Measurements from ENCODE around the gene RNF149. TPM values are rescaled to one million over a fixed set of nuclear protein-coding genes. Genes with fewer than 3 reads are reported as not detected.

Gene RNF149
- total RNA-seq, 2 experiments from 2014 or later: 42.1 to 45.9 TPM

DNA sequence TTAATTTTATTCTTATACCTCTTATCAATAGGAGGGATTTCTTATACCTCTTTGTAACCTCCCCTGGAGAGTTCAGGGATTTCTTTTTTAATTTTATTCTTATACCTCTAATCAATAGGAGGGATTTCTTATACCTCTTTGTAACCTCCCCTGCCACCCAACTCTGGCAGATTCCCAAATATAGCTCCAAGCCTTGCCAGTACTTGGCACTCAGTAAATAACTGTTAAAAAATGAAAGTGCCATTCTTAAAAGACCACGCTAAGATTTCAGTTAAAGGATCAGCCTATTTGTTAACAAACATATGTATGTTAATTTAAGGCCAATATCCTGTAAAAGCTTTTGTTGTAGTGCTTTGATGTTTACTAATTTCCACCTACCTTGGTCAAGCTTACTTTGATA, 4.8 kb downstream of the RNF149 start:
- ChIA-PET CTCF (interaction anchor here (1.4 kb wide), 1 partner anchor 47 kb away, joined by 3 read pairs; no protein-coding TSS in a partner anchor), POLR2A (no interaction called here)

DNA sequence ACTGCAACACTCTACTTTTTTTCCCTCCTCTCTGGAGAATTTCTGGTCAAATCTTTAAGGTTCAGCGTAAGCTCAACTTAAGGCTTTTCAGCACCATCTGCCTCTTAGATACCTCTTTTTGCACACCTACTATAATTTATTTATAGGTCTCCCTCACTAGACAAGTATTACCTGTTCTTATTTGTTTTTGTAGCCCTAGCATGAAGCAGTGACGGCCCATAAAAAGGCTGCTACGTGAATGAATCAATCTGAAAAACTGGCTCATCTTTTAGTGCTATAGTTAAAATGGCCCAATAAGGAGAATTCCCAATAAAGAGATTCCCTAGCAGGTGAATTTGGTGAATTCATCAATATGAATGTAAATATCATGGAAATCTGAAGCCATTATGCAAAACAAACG, 6.5 kb downstream of the RNF149 start:
- ChIA-PET POLR2A (interaction anchor here (1.1 kb wide), 1 partner anchor 48 kb away, joined by 3 read pairs; no protein-coding TSS in a partner anchor), CTCF (no interaction called here)

DNA sequence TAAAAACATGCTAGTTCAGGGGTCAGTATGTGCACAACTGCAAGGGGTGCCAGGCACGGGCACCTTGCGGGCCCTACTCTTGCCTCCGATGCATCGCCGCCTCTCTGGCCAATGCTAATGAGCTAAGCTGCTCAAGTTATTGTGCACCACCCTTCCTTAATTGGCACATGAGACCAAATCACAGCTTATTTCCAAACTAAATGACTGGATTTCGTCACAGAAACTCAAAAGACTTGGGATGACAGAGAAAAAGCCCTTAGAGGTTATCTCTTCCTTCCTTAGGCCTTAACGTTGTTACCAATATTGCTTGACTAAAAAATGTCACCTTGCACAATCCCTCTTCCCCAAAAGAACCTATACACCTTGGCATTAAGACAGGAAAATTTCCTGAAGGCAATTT, 7.7 kb downstream of the RNF149 start:
- ChIA-PET POLR2A (interaction anchor here (1.0 to 2.6 kb wide), 2 partner anchors 8 to 25 kb away, joined by 3 to 14 read pairs; partner anchors contain the start of gene RNF149), CTCF (interaction anchor here (1.2 kb wide), 1 partner anchor 41 kb away, joined by 4 read pairs; no protein-coding TSS in a partner anchor)

DNA sequence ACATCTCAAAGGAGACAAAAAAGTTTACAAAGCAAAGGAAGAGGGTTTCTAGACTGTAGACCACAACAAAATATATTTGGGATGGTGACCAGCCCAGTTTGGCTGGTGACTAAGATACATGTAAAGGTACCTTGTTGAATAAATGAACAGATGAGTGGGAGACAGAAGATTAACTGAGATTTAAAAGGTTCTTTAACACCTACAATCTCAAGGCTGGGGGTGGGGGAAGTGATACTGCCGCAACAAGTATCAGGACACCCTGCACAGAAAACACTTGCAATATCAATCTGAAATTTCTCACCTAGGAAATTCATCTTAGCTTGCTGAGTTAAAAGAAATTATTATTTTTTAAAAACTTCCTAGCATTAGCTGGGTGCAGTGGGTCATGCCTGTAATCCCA, 8.3 kb downstream of the RNF149 start:
- ChIA-PET POLR2A (interaction anchor here (2.6 kb wide), 1 partner anchor 9 kb away, joined by 14 read pairs; the partner anchor contains the start of gene RNF149), CTCF (interaction anchor here (1.2 kb wide), 1 partner anchor 42 kb away, joined by 4 read pairs; no protein-coding TSS in a partner anchor)

DNA sequence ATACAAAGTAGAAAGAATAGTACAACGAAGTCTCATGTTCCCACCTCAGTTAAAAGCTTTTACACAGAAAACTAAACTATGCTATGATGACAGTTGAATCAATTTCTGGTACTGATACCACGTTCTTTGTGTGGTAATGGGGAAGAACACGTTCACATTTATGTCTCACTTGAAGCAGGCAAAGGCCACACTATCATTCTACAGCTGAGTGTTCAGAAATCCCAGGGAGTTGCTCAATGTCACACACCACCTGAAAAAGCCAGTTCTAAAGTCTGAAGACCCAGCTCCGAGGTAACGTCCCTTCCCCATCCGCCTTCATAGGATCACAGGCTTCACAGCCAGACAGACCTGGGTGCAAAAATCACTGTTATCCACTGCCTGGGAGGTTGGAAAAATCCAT, 8.9 kb downstream of the RNF149 start:
- ChIA-PET CTCF (interaction anchor here (0.6 kb wide), 1 partner anchor 361 kb away, joined by 5 read pairs; no protein-coding TSS in a partner anchor), POLR2A (interaction anchor here (2.6 kb wide), 1 partner anchor 9 kb away, joined by 14 read pairs; the partner anchor contains the start of gene RNF149)

DNA sequence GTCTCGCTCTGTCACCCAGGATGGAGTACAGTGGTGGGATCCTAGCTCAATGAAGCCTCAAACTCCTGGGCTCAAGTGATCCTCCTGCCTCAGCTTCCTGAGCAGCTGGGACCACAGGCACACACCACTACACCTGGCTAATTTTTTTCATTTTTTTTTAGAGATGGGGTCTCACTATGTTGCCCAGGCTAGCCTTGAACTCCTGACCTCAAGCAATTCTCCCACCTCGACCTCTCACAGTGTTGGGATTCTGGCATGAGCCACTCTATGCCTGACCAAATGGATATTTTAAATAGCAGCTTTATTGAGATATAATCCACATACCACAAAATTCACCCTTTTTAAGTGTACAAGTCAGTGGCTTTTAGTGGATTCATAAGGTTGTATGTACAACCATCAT, 11.1 kb downstream of the RNF149 start:
- ChIA-PET POLR2A (no interaction called here), CTCF (no interaction called here)

DNA sequence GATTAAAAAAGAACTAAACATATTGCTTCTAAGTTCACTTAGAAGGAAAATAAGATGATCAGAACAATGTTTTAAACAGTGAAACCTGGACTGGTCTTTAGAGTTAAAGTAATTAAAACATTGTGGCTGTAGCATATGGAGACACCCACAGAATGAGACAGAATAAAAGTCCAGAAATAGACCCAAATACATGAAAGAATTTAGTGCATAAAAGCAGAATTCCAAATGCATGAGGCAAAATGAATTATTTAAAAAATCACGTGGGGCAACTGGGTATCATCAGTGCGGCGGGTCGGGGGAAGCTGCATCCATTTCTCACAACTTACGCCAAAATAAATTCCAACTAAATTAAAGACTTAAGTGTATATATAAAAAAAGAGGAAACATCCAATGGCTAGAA, 12.1 kb downstream of the RNF149 start:
- ChIA-PET POLR2A (no interaction called here), CTCF (no interaction called here)

DNA sequence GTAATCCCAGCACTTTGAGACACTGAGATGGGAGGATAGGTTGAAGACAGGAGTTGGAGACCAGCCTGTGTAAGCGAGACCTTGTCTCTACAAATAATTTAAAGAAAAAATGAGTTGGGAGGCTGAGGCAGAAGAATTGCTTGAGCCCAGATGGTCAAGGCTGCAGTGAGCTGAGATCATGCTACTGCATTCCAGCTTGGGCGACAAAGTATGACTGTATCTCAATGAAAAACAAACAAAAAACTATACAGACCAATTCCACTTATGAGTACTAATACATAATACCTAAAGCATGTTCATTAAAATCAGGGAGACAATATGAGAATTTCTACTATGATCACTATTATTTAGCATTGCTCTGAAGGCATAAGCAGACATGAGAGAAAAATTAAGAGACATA, 12.6 kb downstream of the RNF149 start:
- ChIA-PET POLR2A (no interaction called here), CTCF (no interaction called here)

DNA sequence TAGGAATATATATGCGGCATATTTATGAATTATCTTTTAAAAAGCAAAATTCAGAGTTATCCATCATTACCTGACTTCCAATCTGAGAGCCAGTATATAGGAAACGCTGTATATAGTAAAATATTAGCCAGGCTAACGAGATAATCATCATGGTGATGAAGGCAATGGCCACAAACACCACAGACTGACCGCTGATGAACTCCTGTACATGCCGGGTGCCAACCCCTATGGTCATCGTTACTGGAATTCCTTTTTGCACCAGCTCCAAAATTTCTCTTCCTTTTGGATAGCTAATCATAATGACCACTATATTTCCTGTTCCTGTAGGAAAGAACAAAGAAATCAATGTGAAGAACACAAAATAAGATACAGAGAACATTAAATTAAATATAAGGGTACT, 13.6 kb downstream of the RNF149 start:
- POLR2A ChIA-PET: no interaction called here
- CTCF ChIA-PET: interaction anchor here (0.7 kb wide), 1 partner anchor 37 kb away, joined by 3 read pairs; no protein-coding TSS in a partner anchor

DNA sequence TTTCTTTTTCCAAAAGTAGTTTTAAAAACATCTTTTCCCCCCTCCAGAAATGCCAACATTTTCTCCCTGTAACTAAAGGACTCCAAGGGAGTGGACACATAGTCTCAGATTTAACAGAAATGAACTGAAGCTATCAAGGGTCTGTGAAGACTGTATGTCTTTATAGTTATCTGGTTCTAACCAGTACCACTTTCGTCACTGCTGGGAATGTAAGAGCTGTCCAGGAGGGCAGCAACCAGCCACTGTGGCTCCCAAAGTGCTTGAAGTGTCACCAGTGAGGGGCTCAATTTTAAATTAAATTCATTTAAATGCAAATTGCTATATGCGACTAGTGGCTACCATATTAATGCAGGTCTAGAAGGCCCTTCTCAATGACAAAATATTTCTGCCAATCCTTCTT, 15.0 kb downstream of the RNF149 start:
- ChIA-PET CTCF (interaction anchor here (0.7 kb wide), 1 partner anchor 40 kb away, joined by 5 read pairs; no protein-coding TSS in a partner anchor), POLR2A (no interaction called here)

DNA sequence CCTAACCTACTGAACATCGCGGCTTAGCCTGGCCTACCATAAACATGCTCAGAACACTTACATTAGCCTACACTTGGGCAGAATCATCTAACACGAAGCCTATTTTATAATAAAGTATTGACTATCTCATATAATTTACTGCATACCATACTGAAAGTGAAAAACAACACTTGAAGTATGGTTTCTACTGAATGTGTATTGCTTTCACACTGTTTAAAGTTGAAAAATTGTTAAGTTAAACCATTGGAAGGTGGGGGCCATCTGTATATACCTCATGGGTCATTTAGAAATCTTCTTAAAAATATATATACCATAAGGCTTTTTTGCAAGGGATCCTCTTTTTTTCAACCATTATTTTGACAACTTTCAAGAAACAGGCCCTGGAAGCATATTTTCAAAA, 16.5 kb downstream of the RNF149 start:
- ChIA-PET CTCF (no interaction called here), POLR2A (no interaction called here)

DNA sequence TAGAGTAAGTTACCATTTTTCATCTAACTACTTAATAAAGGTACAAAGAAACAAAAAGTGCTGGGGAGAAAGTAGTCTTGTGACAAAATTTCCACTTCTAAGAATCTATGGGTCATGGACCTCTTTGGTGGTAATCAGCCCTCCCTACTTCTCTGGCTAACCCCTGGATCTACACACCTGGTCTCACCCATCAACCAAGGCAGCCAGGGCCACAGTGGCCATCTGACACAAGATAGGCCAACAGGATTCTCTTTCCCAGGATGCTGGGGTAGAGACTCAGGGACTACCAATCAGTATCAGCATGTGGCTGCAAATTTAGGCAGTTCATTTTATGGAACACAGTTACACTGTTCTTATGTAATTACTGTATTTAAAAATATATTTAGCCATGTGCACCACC, 17.8 kb downstream of the RNF149 start:
- CTCF ChIA-PET: no interaction called here

DNA sequence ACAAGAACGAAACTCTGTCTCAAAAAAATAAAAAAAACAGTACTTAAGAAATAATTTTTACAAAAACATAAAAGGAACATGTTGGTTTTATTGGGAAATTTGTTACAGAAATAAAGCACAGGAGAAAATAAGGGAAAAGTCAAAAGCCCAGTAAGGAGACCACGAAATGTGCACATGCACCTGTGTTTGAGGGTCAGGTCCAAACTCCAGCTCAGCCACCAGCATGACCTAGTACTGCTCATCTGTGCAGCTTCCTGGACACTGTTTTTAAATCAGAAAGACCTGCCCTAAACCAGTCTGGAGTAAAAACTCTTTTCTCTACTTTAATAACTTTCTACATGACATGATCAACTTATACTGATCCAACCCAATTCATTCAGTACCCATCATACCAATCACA, 21.2 kb downstream of the RNF149 start:
- CTCF ChIA-PET: interaction anchor here (0.7 kb wide), 1 partner anchor 34 kb away, joined by 5 read pairs; no protein-coding TSS in a partner anchor
- POLR2A ChIA-PET: no interaction called here

More for the DNA sequence above, 17.8 kb downstream of the RNF149 start:
- POLR2A ChIA-PET: interaction anchor here (0.7 kb wide), 1 partner anchor 38 kb away, joined by 3 read pairs; the partner anchor contains the start of gene CNOT11

DNA sequence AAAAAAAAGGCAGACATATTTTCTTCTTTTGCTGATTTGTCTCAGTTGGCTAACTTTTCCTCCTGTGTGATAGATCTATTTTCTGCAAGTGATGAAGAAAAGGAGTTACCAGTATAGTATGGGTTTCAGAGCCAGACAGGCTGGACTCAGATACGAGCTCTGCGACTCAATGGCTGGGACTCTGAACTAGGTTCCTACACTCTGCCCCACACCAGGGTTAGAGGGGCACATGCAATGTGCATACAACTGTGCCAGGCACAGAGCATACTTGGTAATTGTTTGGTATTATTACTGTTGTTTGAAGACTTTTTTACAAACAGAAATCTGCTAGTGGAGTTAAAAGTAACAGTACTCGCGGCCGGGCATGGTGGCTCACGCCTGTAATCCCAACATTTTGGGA, 21.8 kb downstream of the RNF149 start:
- ChIA-PET POLR2A (no interaction called here), CTCF (no interaction called here)

DNA sequence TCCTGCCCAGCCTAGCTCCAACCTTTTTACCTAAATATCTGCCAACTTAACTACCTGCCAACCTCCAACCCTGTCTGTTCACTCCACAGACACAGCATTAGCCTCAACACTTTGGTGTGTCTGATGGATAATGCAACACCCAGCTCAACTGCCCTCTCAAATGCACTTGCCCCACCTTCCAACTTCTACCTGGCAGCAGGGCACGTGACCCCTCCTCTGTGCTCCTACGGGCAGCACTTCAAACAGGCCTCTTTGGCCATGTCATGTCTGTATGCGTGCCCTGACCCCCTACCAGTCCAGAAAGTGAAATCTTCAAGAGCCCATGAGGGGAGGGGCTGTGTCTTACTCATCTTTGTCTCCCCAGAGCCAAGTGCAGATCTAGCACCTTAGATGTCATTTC, 25.5 kb downstream of the RNF149 start:
- CTCF ChIA-PET: no interaction called here
- POLR2A ChIA-PET: no interaction called here

DNA sequence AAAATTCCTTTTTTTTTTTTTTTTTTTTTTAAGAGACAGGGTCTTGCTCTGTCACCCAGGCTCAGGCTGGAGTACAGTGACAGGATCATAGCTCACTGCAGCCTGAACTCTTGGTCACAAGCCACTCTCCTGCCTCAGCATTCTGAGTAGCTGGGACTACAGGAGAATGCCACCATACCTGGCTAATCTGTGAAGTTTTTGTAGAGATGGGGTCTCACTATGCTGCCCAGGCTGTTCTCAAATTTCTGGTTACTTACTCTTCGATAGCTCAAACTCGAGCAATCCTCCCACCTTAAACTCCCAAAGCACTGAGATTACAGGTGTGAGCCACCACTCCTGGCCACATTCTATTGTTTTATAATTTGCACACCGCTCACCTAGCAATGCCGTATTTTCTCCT, 27.0 kb downstream of the RNF149 start:
- ChIA-PET CTCF (no interaction called here), POLR2A (interaction anchor here (1.3 kb wide), 1 partner anchor 24 kb away, joined by 4 read pairs; no protein-coding TSS in a partner anchor)

DNA sequence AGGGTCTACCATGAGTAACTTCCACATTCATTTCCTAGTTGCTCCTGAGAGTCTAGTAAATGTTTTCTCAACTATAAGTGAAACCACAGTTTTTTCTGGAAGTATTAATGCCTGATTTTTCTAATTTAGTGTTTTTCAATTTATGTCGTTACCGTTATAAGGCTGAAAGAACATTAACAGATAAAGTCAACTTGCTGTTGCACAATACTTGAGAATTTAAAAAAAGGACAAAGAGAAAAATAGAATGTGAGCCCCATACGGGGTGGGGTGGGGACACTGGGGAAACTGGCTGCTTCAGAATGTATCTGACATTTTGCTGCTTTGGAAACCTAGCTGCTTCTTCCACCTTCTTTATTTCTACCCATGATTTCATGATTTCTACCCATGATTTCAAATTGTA, 29.6 kb downstream of the RNF149 start:
- ChIA-PET POLR2A (no interaction called here), CTCF (no interaction called here)

DNA sequence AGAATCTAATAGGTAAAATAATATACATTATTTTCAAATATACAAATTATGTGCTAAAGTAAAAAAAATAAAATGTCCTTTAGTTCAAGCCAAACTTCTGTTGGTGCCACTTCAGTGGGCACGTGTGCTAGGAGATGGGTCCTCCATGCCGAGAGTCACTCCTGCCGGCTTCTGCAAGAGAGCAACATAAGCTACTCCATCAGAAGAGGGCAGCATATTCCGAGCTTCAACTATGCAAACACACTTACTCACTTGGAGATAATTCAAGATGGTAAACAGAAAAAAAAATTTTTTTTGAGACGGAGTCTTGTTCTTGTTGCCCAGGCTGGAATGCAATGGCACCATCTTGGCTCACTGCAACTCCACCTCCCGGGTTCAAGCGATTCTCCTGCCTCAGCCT, 31.4 kb downstream of the RNF149 start:
- CTCF ChIA-PET: no interaction called here

DNA sequence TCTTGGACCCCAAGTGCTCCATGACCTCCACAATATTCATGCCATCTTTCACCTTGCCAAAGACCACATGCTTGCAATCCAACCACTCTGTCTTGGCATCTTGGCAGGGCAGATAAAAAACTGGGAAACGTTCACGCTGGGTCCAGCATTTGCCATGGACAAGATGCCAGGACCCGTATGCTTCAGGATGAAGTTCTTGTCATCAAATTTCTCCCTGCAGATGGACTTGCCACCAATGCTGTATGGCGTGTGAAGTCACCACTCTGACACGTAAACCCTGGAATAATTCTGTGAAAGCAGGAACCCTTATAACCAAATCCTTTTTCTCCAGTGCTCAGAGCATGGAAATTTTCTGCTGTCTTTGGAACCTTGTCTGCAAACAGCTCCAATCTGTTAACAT, 34.4 kb downstream of the RNF149 start:
- POLR2A ChIA-PET: interaction anchor here (0.7 kb wide), 1 partner anchor 777 kb away, joined by 3 read pairs; no protein-coding TSS in a partner anchor
- CTCF ChIA-PET: no interaction called here

More for the DNA sequence above, 31.4 kb downstream of the RNF149 start:
- POLR2A ChIA-PET: no interaction called here

DNA sequence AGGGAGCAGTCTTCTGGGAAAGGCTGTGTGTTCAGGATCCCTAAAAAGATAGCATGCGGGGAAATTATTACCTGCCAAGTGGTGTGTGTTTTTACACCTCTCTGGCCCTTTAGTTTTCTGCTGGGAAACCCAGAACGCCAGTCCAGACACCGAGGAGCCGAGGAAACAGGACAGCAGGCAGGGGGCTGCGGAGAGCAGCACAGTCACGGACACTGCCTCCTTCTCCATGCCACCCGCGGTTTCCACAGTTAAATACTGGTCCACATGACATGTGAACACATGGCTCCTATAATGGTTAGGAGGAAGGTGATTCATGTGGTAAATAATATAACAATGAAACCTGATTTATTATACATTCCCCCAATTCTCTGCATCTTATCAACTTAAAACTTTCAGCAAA, 35.4 kb downstream of the RNF149 start:
- ChIA-PET POLR2A (no interaction called here), CTCF (no interaction called here)

DNA sequence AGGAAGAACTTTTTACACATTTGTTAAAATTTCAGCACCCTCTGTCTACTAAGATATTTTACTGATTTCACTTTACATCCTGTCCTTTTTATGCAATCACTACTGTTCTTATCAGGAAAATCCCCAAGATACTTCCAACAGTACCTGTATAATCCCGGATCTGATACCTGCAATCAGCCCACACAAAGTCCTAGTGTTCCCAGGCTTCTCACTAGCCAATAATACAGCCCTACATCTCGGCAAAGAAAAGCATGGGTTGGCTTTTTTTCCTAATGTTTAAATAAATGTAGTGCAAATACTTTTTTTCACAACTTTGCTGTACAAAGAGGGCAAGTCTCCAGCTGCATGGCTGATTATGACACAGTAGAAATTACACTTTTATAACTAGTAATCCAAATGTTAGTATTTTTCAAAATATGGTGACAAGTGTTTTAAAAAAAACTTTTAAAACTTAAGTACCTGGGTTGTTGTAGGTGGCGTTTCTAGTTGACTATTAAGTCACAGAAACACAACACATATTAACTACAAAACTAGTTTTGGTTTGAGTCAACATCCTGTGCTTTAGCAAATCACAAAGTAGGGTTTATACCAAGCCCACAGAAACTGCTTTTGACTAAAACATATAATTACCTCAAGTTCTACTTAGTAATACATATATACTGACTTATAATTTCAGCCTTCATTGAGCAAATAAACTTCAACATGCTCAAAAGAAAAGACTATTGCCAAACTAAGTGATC, 36.3 kb downstream of the RNF149 start:
- POLR2A ChIA-PET: interaction anchor here (0.7 kb wide), 1 partner anchor 255 kb away, joined by 5 read pairs; no protein-coding TSS in a partner anchor
- CTCF ChIA-PET: interaction anchor here (0.7 to 1.8 kb wide), 3 partner anchors 10 to 243 kb away, joined by 3 to 5 read pairs (median 4); no protein-coding TSS in a partner anchor
